ENCODE results near the gene MAP3K7. TPM values are rescaled to one million over a fixed set of nuclear protein-coding genes. Genes with fewer than 3 reads are reported as not detected.

The MAP3K7 gene
- total and polyA plus RNA-seq, 4 donors, result 5.5 to 17.2 (median 11.5) TPM

- WGBS, result 80% methylated on average over 3 of the region's 3 CpGs
- Histone ChIP-seq H3K27me3 (ENCODE audit: control insufficient read depth in 4 of 4, insufficient read depth in 4 of 4, low read length in 3 of 4) (no peaks in the 10 kb centered on the region), H3K9ac (ENCODE audit: low read depth in 1 of 2, low read length in 2 of 2) (no peak overlapping the region), H3K36me3 (ENCODE audit: control insufficient read depth in 4 of 4, insufficient read depth in 3 of 4, low read depth in 1 of 4, low read length in 3 of 4) (no peaks in the 10 kb centered on the region), H3K9me3 (ENCODE audit: control insufficient read depth in 4 of 4, low read length in 3 of 4) (no peaks in the 10 kb centered on the region), H3K4me1 (ENCODE audit: control insufficient read depth in 4 of 4, insufficient read depth in 4 of 4, low read length in 3 of 4) (peaks cover 2 to 12% (median 6%) of the 10 kb centered on the region in 4 donors), H3K27ac (ENCODE audit: low read depth in 1 of 2, low read length in 2 of 2) (no peak overlapping the region), H3K4me3 (ENCODE audit: low read depth in 1 of 3, low read length in 3 of 3) (no peak overlapping the region)
- peak; percentile 44 for TF ChIP-seq HNF4G (IDR thresholded peaks at IDR 0.05)
- peak; percentile 79 for TF ChIP-seq MAX (IDR thresholded peaks at IDR 0.05)
- TF ChIP-seq TAF1 (conservative IDR thresholded peaks at IDR 0.05), result no peak
- peak; percentile 73 for TF ChIP-seq YY1 (IDR thresholded peaks at IDR 0.05)
- TF ChIP-seq ZBTB33 (IDR thresholded peaks at IDR 0.05), result peak; percentile 44
- TF ChIP-seq SP1 (IDR thresholded peaks at IDR 0.05), result peak; percentile 79
- no peak for TF ChIP-seq ATF3 (IDR thresholded peaks at IDR 0.05)
- no peak for TF ChIP-seq NR2F2 (IDR thresholded peaks at IDR 0.05)
- no peak for TF ChIP-seq FOXA1 (IDR thresholded peaks at IDR 0.05)
- no peak for TF ChIP-seq EGR1 (IDR thresholded peaks at IDR 0.05; ENCODE audit: low read depth in 2 of 2)
- peak; percentile 53 to 77 for TF ChIP-seq RXRA (IDR thresholded peaks at IDR 0.05)
- TF ChIP-seq RAD21 (IDR thresholded peaks at IDR 0.05), result peak; percentile 14 to 43
- peak in 1 of 2 donors; percentile 43 for TF ChIP-seq GABPA (IDR thresholded peaks at IDR 0.05 in 1 of 2, conservative IDR thresholded peaks at IDR 0.05 in 1 of 2)
- no peak for TF ChIP-seq CTCF (IDR thresholded peaks at IDR 0.05; ENCODE audit: low read depth, low read length, missing input control)
- TF ChIP-seq REST (IDR thresholded peaks at IDR 0.05), result peak; percentile 62
- TF ChIP-seq HNF4A (conservative IDR thresholded peaks at IDR 0.05), result peak; percentile 82 to 88
- TF ChIP-seq JUND (IDR thresholded peaks at IDR 0.05), result peak; percentile 80 to 87
- TF ChIP-seq FOXA2 (IDR thresholded peaks at IDR 0.05), result peak; percentile 42
- no peak for DNase-seq (ENCODE audit: low spot score)
Measured at GRCh38 chr6:90502866-90503407, 83.9 kb downstream of the MAP3K7 start.

Measured in liver (tissue), 9 donors.